G401.6 (cell line): ENCODE results near the gene ADAM15.
A peak's percentile ranks its signal among the peaks of the same experiment; 100 is the strongest.

Source experiments
- FAIRE-seq: peaks from 2 replicates; lab custom pipeline; 2012; peaks lifted over from hg19 to GRCh38; lab: Jason Lieb, UNC

Gene ADAM15

DNA sequence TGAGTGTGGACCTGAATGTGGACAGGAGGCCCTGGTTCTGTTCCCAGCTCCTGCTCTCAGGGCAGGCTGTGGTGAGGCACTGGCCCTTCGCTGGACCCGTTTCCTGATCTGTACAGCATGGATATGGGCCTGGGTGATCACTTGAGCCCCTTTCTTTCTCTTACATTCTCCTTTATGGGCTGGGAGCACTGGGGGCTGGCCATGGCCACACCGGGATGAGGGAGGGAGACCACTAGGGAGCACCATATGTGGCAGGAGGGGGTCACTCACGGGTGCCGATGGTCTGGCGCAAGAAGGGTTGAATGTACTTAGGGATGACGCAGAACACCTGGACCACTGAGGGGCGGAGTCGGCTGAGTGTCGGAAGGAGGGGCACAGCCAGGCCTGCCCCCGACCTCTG, 20.2 kb upstream of the ADAM15 start:
- FAIRE-seq, result no peak

DNA sequence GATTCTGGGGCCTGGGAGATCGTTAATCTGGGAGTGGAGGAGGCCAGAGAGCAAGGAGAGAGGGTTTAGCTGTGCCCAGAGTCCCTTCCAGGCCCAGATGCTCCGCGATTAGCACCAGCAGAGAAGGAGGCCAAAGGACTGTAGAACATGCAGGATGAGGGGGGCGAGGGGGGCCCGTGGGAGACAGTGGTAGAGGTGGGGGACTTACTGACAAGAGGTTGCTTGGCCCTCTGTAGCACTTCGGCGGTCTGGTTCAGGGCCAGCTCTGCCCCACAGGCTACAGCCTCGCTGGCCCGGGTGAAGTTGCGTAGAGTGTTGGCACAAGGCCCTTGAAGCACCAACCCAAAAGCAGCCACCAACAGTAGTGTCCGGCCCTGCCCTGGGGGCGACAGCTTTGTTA, 18.2 kb upstream of the ADAM15 start:
- no peak for FAIRE-seq

DNA sequence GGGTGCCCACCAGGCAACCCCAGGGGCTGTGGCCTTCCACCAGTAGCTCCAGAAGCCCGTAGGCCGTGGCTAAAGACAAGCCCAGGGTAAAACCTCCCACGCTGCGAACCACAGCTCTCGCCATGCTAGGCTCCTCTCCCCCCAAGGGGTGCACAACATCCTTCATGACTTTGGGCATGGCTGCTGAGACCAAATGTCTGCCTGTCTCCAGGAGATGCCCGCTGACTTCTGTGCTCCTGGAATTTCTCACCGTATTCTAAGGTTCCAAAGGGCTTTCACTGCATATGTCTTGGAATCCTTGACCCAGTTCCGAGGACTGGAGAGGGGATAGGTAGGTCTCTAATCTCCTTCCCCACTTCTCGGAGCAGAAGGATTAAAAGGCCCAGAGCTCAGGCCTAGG, 17.6 kb upstream of the ADAM15 start, which contains the start of the genes DCST1 and DCST2:
DCST1 (plus strand) TSS at position 301 of the 400 bp plus-strand sequence. CDS start 213 bp downstream, outside the sequence.
DCST2 (minus strand) TSS at position 258 of the 400 bp plus-strand sequence; CDS start at position 178, 80 bp downstream.
- FAIRE-seq, result no peak

DNA sequence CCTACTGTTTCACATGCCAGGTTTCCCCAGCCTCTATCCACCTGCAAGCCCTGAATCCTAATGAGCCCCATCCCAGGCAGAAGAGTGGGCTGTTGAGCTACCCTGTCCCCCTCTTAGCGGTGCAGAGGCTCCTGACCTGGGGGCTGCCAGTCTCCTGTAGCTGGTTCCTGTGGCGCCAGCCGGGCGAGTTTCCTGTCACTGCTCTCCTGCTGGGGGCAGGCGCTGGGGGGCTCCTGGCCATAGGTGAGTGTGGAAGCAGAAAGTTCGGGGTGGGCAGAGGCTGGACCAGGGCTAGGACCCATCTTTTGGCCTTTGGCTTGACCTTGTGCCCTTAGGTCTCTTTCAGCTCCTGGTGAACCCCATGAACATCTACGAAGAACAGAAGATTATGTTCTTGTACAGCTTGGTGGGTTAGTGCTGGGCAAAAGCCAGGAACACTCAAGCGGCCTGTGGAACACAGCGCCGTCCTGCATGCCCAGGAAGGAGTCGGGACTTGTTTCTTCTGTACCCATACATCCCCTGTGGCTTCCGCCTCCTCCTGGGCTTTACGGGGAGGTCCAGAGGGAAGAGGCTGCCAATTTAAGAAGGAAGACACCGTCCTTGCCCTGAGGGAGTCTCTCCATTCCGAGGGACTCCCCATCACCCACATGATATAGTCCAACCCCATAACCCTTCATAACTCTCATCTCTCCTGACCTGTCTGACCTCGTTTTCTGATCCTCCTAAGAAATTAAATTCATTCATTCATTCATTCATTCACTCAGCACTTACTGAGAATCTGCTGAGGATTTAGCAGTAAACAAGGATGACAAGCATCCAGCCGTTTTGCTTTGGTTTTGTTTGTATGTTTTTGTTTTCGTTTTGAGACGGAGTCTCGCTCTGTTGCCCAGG, 16.6 kb upstream of the ADAM15 start:
- no peak for FAIRE-seq

DNA sequence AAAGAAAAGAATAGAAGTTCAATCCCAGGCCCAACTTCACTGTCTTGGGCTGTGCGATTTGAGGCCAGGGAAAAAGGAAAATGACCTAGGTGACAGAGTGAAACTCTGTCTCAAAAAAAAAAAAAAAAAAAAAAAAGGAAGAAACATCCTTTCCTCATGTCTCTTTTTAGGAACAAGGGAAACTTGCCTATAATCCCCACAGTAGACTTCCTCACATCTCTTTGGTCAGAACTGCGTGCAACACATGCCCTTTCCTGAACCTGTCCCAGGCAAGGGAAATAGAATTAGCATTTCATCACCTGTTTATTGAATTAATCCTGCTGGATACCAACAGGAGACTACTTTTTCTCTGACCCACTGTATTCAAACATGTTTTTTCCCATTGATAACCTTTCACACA, 15.2 kb upstream of the ADAM15 start:
- no peak for FAIRE-seq

DNA sequence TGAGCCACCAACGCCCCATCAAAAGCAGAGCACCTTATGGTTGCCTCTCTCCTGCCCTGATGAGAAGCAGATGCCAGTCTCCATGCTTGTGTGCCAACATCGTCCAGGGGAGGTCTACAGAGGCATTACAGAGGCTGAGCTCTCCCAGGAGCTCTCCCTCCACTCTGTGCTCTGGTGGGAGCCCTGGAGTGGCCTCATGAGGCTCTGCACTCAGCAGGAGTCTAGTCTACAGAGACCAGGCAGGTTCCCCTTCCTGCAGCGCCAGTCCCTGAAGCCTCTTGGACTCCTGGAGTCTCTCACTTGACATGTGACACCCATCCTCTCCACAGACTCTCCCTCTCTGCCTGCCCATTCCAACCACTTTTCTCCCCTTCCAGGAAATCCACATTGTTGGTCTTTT, 14.1 kb upstream of the ADAM15 start:
- FAIRE-seq, result no peak

DNA sequence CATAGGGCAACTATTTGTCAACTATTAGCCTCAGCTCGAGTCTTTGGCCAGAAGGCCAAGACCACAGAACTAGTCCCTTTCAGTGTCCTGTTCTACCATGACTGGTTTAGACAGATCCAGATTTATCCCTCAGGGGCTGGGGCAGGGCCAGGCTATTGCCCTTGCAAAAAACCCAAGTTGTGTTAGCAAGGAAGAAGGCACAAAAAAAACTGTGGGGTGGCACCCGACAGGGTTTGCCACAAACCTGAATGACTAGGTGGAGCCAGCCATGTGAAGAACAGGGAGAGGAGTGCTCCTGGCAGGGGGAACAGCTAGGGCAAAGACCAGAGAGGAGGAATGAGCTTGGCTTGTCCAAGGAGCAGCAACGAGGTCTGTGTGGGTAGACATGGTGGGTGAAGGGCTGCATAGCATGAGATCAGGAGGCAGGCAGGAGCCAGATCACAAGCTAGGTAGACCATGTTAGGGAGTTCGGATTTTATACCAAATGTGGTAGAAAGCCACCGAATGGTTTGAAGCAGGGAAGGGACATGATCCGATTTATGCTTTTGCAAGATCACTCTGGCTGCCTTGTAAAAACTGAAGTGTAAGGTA, 13.2 kb upstream of the ADAM15 start:
- FAIRE-seq, result no peak

DNA sequence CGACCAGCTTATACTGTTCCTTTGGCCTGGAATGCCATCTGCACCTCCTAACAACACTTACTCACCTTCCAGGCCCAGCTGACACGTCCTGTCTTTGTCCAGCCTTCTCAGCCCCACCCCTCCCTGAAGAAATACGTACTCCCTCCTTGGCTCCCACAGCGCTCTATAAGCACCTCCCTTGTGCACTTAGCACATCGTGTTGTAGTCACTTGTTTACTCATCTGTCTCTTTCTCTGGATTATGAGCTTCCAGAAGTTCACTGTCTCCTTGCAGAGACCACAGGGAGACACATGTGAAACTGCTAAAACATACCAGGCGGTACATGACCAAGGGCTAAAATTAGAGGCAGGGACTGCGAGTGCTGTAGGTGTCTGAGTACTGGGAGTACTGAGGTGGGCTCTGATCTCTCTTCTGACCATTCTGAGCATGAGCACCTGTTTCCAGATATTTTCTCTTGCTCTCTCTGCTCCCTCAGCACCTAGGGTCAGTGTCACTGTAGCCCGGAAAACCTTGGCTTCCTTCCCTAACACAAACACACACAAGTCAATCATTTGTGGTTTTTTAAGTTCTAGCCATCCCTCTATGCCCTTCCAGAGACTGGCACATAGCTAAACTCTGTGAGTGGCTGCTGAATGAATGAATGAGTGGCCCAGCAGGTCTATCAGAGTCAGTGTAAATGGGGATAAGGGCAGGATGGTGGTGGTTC, 12.4 kb upstream of the ADAM15 start:
- no peak for FAIRE-seq

DNA sequence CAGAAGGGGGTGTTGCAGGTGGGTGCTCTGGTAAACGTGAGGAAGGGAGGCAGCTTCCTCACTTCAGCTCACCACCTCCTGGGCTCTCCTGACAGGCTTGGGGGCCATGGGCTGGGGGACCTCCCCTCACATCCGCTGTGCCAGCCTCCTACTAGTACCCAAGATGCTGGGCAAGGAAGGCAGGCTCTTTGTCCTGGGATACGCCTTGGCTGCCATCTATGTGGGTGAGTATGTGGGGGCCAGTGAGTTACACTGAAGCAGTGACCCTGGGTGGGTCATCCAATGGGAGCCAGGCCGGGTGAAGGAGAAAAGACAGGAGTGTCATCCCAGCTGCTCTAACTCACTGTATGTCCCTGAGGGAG, 11.8 kb upstream of the ADAM15 start:
- FAIRE-seq, result no peak

DNA sequence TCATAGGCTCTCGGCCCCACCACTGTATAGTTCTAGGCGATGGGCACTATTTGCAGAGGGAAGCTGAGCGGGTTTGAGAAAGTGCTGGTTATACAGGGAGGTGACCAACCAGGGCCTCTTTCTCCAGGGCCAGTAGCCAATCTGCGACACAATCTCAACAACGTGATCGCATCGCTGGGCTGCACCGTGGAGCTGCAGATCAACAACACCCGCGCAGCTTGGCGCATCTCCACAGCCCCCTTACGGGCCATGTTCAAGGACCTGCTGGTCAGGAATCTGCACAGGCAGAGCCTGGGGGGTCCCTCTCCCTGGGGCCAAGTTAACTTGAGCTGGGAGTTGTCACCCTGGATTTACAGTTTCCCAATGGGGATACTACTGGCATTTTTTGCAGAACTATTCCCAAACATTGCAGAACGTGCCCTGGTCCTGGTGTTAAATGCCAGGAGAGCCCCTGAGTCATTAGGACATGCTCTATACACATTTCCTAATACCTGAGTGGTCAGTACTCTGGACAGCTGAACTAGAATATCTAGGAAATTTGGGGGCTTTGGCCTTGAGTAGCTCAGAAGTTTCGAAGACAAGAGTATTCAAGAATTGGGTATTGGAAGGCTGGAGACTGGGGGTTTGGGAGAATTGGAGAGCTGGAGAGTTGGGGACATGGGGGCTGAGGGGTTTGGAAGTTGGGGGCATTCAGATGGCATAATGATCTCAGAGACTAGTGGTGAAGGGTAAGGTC, 10.6 kb upstream of the ADAM15 start:
- no peak for FAIRE-seq

DNA sequence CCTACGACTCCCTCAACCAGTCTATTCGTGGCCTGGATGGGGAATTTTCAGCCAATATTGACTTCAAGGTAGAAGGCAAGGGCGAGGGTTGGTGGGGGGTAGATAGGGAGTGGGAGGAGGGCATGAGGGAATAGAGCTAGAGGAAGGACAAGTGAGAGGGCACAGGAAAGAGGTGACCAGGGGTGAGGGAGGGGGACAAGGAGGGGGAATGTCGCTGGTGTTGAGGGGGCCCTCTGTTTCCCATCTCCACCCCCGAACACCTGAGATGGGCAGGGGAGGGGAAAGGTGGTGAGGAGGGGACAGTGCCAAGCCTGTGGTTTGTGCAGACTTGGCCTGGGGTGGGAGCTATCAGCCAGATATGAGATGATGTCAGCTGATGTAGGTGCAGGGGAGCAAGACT, 8.3 kb upstream of the ADAM15 start:
- no peak for FAIRE-seq

DNA sequence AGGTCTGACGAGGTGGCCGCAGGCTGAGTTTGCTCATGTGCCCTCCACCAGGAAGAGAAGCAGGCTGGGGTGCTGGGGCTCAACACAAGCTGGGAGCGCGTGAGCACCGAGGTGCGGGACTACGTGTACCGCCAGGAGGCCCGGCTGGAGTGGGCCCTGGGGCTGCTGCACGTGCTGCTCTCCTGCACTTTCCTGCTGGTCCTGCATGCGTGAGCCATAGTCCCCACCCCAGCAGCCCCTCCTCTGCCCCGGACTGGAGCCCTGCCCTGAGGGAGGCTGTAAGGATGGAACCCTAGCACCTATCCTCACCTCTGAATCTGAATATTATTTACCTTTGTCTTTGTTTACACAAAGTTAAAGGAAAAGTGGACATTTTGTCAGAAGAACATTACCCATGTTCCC, 7.8 kb upstream of the ADAM15 start:
- no peak for FAIRE-seq

DNA sequence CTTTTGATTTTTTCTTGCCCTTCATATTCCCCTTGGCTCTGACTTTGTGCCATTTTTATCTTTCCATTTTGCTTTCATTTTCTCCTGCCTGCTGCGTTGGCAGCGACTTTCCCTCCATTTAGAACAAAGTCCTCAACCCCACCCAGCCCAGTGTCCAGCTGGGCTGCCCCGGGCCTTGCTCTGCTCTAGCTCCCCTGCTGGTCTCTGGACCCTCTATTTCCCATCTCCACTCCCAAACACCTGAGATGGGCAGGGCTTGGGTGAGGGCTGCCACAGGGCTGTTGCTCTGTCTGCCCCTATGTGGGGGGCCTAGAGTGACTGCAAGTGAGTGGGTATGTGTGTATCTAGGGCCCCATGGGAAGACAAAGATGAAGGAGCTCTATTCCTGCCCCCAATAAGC, 7.3 kb upstream of the ADAM15 start:
- FAIRE-seq, result no peak

DNA sequence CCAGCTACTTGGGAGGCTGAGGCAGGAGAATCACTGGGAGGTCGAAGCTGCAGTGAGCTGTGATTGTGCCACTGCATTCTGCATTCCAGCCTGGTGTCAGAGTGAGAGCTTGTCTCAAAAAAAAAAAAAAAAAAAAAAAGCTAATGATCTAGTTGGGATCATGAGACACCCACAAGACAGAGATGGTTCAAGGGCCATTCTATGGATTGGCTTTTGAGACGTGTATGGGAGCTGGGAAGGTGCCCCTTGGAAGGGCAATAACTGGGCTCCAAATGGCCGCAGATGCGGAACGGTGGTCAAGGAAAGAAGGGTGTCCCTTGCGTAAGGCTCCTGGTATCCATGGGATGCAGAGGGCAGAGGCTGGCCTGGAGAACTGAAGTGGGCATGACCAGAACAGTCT, 6.8 kb upstream of the ADAM15 start:
- no peak for FAIRE-seq

DNA sequence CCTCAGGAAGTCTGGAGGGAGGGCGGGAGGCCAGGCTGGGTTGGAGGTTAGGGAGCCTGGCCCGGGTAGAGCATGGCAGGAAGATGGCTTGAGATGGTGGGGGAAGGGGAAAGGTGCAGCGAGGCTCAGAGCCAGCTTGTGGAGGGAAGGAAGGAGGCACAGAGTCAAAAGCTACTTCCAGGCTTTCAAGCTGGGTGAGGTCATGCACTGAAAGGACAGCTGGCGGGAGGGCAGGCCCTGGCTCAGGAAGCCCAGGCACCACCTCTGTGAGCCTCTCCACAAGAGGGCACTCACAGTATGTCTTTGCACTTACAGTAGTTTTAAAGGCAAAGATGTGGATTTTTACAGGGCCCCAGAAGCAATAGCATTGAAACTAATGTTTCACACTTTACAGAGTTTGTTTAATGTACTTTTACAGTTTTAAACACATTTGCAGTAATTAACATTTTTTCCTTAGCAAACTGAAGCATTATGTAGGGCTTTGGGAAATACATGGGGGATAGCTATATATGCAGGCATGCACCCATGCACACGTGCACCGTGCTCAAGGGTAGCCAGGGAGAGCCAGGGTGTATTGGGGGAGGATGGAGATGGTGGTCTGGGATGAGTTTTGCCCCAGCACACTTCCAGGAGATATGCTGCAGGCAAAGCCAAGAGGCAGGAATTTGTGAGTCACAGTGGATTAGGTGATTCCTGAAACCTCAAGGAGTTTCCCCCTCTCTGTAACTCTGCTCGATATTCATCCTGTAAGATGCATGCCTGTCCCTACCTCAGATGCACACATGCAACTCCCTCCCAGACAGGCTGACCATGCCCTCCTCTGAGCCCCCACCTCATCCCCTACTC, 6.1 kb upstream of the ADAM15 start:
- FAIRE-seq, result peak; percentile 92

DNA sequence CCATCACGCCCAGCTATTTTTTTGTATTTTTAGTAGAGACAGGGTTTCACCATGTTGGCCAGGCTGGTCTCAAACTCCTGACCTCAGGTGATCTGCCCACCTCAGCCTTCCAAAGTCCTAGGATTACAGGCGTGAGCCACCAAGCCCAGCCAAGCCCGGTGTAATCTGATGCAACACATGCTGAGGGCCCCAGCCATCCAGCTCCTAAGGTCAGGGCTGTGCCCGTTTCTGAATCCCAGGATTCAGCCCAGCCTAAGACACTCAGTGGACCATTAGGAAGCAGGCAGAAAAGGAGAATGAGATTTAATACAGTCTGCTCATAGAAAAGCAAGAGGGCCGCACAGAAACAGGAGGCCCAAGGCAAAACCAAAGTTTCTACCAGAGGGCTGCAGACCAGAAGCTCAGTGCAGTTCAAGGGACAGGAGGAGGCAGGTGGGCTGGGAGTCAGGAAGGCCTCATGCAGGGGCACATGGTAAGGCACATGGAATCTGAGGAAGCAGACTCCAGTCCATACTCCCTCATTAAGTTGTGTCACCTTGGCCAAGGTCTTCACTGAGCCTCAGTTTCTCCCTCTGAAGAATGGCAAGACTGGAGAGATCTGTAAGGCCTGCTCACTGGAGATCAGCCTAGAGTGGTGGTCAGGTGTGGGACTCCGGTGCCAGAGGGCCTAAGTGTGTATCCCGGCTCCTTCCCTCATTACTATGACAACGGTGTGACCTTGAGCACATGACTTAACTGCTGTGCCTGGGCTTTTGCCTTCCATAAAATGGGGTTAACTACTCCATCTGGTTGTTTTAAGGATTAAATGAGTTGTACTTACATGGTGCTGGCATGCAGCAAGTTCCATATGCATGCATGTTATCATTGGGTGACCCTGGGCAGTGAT, 2.4 kb upstream of the ADAM15 start:
- FAIRE-seq, result no peak

DNA sequence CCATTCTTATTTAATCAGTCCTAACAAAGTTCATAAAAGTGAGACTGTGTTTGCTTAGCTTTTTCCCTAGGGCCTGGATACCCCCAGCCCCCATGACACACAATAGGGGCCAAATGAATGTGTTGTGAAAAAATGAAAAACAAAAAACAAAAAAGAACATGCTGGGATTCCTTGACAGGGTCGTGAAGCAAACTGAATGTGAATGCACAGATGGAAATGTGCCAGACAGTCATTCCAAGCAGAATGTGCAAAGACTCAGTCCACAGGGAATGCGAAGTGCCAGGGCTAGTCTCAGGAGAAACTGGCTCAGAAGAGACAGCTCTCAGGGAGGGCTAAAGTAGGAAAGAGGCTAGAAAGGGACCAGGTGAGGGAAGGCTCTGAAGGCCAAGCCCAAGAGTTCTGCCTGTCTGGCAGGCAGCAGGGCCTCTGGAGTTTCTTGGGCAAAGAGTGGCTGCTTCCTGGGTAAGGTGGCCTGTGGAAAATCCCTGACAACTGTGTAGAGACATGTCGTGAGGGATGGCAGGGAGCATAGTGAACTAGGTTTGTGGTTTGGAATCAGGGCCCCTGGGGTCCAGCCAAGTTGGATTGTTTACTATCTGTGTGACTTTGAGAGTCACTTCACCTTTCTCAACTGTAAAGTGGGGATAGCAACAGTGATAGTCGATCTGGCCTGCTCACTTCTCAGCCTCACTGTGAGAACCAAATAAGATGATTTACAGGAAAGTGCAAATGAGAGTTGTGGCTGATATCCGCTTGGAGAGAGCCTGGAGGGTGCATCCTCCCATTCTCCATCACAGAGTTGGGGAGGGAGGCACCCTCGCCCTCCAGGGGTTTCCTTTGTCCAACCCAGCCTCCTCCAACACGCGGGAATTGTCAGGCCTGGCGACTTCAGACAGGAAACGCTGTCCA, 1.2 kb upstream of the ADAM15 start:
- FAIRE-seq, result no peak

DNA sequence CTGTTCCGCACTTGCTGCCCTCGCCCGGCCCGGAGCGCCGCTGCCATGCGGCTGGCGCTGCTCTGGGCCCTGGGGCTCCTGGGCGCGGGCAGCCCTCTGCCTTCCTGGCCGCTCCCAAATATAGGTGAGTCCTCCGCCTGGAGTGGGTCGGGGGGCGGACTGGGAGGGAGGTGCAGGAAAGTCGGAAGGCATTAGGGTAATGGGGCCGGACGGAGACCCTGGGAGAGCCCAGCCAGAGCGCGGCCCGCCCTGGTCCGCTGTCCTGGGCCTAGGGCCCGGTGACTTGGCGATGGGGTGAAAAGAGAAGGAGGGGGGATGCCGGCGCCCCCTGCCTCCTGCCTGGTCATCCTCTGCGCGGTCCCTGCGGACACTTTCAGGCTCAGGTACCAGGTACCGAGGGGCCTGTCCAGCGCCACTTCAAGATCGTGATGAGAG, 243 bp downstream of the ADAM15 start:
- no peak for FAIRE-seq

DNA sequence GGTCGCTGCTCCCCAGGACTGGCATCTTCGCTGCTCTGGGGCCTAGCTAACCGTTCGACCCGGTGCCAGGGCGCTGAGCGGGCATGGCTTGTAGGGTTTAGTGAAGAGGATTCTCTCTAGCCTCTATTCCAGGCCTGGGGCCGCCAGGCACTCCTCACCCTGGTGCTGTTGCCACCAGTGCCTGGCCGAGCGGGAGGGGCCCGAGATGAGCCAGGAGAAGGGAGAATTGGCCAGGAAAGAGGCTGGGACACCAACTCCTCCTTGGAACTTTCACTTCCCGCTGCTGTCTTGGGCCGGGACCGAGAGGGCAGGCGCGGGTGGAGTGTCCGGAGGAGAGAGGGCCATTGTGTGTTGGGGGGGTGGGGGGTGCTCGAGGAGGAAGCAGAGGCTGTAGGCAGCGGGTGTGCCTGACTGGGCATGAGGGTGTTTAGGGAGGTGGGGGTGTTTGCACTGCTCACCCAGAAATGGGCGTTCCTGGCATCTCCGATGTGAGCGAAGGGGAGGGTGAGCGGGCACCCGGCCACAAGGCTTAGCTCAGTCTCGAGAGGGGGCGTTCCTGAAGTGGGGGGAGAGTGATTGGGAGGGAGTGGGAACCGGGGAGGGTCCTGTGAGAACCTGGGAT, 772 bp downstream of the ADAM15 start:
- no peak for FAIRE-seq
